Type B pancreatic cell (in vitro differentiated cells): ENCODE measurements around the gene TADA2A. TPM values are rescaled to one million over a fixed set of nuclear protein-coding genes. Genes with fewer than 3 reads are reported as not detected.

Experiments used
- DNase-seq: peaks from one replicate; pipeline ENCODE4 v3.0.0; 2021; ENCODE audit warnings: mixed read lengths; ENCODE audit not compliant: unreplicated experiment; ENCODE audit errors: extremely low spot score
- H3K27ac Mint-ChIP-seq: 2 replicates; pipeline ENCODE4 v1.8.0; 2021; ENCODE audit warnings: mild to moderate bottlenecking, mixed read lengths
- H3K27me3 Mint-ChIP-seq: 2 replicates; pipeline ENCODE4 v1.8.0; 2021; ENCODE audit warnings: mixed read lengths
- H3K36me3 Mint-ChIP-seq: 2 replicates; pipeline ENCODE4 v1.8.0; 2021; ENCODE audit warnings: mixed read lengths
- H3K4me1 Mint-ChIP-seq: one replicate; pipeline ENCODE4 v1.8.0; 2021; ENCODE audit warnings: mixed read lengths; ENCODE audit not compliant: unreplicated experiment
- H3K4me3 Mint-ChIP-seq: 2 replicates; pipeline ENCODE4 v1.8.0; 2021; ENCODE audit warnings: mild to moderate bottlenecking, mixed read lengths
- H3K9me3 Mint-ChIP-seq: 2 replicates; pipeline ENCODE4 v1.8.0; 2021; ENCODE audit warnings: mixed read lengths
- total RNA-seq: library from RNA; stranded (reverse); gene quantifications from 2 replicates; pipeline ENCODE4 v1.2.1, GENCODE V29; 2021; ENCODE audit warnings: low replicate concordance
- TF ChIP-seq, protein P1 (sequence below): fragments of 200-600 bp; sonication (generic); conservative IDR thresholded peaks from 2 replicates; pipeline ENCODE4 v1.5.0; 2021; ENCODE audit warnings: antibody characterized with exemption, mild to moderate bottlenecking

TADA2A gene
- total RNA-seq, 1 donor from 2014 or later, result 28.5 TPM

GRCh38 chr17:37512442-37513068 is 105.9 kb downstream of the TADA2A start:
- Mint-ChIP-seq H3K4me3 (no peak overlapping the region), H3K9me3 (no peaks in the 10 kb centered on the region), H3K4me1 (peaks cover 8% of the 10 kb centered on the region), H3K27me3 (no peaks in the 10 kb centered on the region), H3K36me3 (peaks cover under 1% of the 10 kb centered on the region), H3K27ac (no peak overlapping the region)
- TF ChIP-seq, protein P1, sequence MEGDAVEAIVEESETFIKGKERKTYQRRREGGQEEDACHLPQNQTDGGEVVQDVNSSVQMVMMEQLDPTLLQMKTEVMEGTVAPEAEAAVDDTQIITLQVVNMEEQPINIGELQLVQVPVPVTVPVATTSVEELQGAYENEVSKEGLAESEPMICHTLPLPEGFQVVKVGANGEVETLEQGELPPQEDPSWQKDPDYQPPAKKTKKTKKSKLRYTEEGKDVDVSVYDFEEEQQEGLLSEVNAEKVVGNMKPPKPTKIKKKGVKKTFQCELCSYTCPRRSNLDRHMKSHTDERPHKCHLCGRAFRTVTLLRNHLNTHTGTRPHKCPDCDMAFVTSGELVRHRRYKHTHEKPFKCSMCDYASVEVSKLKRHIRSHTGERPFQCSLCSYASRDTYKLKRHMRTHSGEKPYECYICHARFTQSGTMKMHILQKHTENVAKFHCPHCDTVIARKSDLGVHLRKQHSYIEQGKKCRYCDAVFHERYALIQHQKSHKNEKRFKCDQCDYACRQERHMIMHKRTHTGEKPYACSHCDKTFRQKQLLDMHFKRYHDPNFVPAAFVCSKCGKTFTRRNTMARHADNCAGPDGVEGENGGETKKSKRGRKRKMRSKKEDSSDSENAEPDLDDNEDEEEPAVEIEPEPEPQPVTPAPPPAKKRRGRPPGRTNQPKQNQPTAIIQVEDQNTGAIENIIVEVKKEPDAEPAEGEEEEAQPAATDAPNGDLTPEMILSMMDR, result no peak
- DNase-seq, result no peak

GRCh38 chr17:37513711-37514110 is 107.0 kb downstream of the TADA2A start:
- no peaks in the 10 kb centered on the region for H3K27me3 Mint-ChIP-seq
- TF ChIP-seq, protein P1, result no peak
- peaks cover 11% of the 10 kb centered on the region for H3K36me3 Mint-ChIP-seq
- no peak overlapping the region for H3K4me3 Mint-ChIP-seq
- H3K9me3 Mint-ChIP-seq, result no peaks in the 10 kb centered on the region
- H3K27ac Mint-ChIP-seq, result no peak overlapping the region
- DNase-seq, result no peak
- peaks cover 8% of the 10 kb centered on the region for H3K4me1 Mint-ChIP-seq

DNA sequence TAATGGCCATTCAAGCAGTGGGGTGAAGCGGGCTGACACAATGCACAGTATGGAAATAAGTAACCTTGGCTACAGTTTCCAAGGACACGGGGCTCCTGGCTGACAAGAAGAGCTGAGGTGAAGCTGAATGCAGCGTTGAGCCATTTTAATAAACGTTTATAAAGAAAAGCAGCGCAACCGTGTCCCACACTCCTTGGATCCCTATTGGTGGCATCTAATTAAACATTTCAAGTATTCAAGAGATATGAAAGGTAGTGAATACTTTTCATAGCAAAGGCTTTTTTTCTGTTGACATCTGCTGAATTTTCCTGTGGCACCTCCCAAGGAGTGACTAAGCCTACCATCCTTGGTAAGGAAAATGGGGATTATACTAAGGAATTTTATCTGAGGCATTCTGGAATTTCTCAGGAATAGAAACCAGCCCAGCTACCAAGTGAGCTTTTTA is 109.5 kb downstream of the TADA2A start:
- H3K4me3 Mint-ChIP-seq, result no peak overlapping the region
- no peaks in the 10 kb centered on the region for H3K27me3 Mint-ChIP-seq
- no peak overlapping the region for H3K27ac Mint-ChIP-seq
- TF ChIP-seq, protein P1, result no peak
- no peak for DNase-seq
- H3K4me1 Mint-ChIP-seq, result peaks cover 12% of the 10 kb centered on the region
- H3K36me3 Mint-ChIP-seq, result peaks cover 15% of the 10 kb centered on the region
- H3K9me3 Mint-ChIP-seq, result no peaks in the 10 kb centered on the region

DNA sequence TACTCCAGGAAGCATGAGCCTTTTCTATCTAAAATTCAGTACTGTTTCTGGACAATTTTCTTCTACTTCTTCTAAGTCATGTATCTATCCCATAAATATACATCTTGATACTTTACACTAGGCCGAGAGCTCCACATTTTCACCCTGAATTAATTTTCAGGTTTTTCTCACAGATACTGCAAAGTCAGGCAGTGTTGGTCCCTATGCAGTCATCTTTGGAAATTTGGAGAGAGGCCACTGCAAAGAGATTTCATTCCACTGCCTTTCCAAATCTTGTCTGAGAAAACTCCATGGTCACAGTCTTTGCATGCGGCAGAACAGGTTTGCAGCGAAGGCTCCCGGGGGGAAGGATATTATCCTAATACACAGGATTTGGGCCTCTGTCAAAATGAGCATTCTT is 111.2 kb downstream of the TADA2A start:
- no peak overlapping the region for H3K4me3 Mint-ChIP-seq
- no peaks in the 10 kb centered on the region for H3K9me3 Mint-ChIP-seq
- peaks cover 7% of the 10 kb centered on the region for H3K4me1 Mint-ChIP-seq
- no peak overlapping the region for H3K27ac Mint-ChIP-seq
- H3K27me3 Mint-ChIP-seq, result no peaks in the 10 kb centered on the region
- peaks cover 15% of the 10 kb centered on the region for H3K36me3 Mint-ChIP-seq
- TF ChIP-seq, protein P1, result no peak
- no peak for DNase-seq

GRCh38 chr17:37518826-37519225 is 112.1 kb downstream of the TADA2A start:
- Mint-ChIP-seq H3K4me1 (peaks cover 4% of the 10 kb centered on the region), H3K36me3 (peaks cover 15% of the 10 kb centered on the region), H3K27ac (no peak overlapping the region), H3K27me3 (no peaks in the 10 kb centered on the region), H3K9me3 (no peaks in the 10 kb centered on the region), H3K4me3 (no peak overlapping the region)
- TF ChIP-seq, protein P1, result no peak
- no peak for DNase-seq
